Activated T-cell treated with anti-CD3 and anti-CD28 coated beads, Interleukin-2, amount 50 U/mL, for 48 hours (primary cell): ENCODE measurements around the gene RNF34.

Experiments
- DNase-seq, 2 experiments: peaks; one replicate each; pipeline ENCODE4 v3.0.0-alpha.2; 2020

The RNF34 gene

DNA sequence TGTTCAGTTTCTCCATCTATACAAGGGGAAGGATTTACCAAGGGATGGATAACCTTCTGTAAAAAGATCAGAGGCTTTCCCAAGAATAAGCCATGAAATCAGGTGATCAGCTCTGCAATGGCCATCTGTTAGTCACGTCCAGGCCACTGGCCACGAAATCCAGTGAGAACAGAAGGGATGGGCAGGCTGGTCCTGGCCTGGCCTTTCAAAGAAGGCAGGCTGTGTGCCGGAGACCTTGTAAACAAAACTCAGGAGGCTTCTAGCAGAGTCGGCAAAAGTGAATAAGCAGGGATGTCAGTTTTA is 68.5 kb downstream of the RNF34 start:
- DNase-seq = no peak

- DNase-seq = no peak
Measured at GRCh38 chr12:121470751-121471150, 70.8 kb downstream of the RNF34 start.

DNA sequence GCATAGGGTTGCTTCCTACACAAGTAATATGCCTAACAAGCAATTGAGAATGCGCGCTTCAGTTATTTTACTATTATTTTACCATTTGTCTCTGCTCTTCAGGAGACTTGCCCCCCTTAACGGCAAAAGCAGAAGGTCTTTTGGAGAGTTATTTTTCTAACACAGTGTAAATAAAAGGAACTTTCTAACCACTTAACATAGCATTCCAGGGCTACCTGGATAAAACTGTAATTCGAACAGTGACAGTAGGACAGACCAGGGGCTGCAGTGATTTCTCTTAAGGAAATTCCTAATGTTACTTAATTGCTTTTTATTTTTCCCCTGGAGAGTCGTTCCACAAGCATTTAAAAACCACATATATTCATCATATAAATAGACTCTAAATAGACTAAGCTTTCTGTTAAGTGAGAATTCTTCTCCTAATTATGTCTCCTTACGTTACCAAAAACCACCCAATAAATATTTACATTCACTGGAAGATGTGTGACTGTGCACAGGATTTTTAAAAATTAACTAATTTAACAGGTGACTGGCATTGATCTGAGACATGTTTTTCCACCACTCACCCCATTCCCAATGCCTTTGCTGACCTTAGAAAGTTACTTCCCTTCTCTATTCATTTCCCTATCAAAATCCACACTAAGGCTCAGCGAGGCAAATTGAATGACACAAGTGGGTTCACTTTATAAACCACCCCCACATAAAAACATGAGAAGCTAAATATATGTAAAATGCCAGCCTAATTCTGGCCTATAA is 72.4 kb downstream of the RNF34 start:
- DNase-seq = no peak
